ENCODE data around the gene RFWD3. TPM values are rescaled to one million over a fixed set of nuclear protein-coding genes. Genes with fewer than 3 reads are reported as not detected.

The RFWD3 gene
- total and polyA plus RNA-seq, 2 of the 13 experiments (the other 11 are each of a cell fraction or from before 2014, with no cell fraction given) = 23.4 to 62.6 TPM

GRCh38 chr16:74713325-74713724 is 46.6 kb upstream of the RFWD3 start:
- in situ Hi-C loops (cut with HindIII; ENCODE audit: extremely low pct_ligation_motif_present, low pct_unique_long_range_greater_than_20kb) (no loop called here), intact Hi-C loops (cut with micrococcal nuclease; ENCODE audit: unreplicated experiment) (no loop called here)
- BruUV-seq (replicated peaks) = no TSS peak
- H3K9ac ChIP-seq (ENCODE audit: insufficient read depth, low read depth, low read length) = no peak overlapping the region
- H3K9me3 ChIP-seq (ENCODE audit: low read length) = no peaks in the 10 kb centered on the region
- H3K4me3 ChIP-seq (replicated peaks in 1 of 3; ENCODE audit: insufficient read depth in 1 of 3, low read depth in 2 of 3, low read length in 3 of 3) = no peak overlapping the region; a peak in 1 of 6 replicates
- H3K4me1 ChIP-seq (ENCODE audit: insufficient read depth, low read length) = peaks cover 14% of the 10 kb centered on the region
- FAIRE-seq (no peak), ATAC-seq (peak; percentile 5; the same call in 2 of the 3 replicates), DNase-seq (ENCODE audit: low spot score) (no peak)
- H3K79me2 ChIP-seq (ENCODE audit: insufficient read depth, low read length) = no peaks in the 10 kb centered on the region
- no peak overlapping the region for H2AFZ ChIP-seq (ENCODE audit: low read length)
- CTCF ChIA-PET (ENCODE audit: low intra/inter-chr PET ratio, low total read pairs) = no interaction called here
- peaks cover 17 to 50% of the 10 kb centered on the region in 2 experiments for H3K27me3 ChIP-seq (ENCODE audit: control insufficient read depth in 1 of 2, insufficient read depth in 2 of 2, low read length in 2 of 2)
- no peak overlapping the region for H3K27ac ChIP-seq (ENCODE audit: extremely low read length, insufficient read depth, low read length)
- no peak overlapping the region for H3K4me2 ChIP-seq (ENCODE audit: low read depth, low read length)
- 52% methylated on average over 9 of the region's 10 CpGs for WGBS (ENCODE audit: low lambda C conversion rate)
- H4K20me1 ChIP-seq (ENCODE audit: insufficient read depth, low read length) = no peaks in the 10 kb centered on the region
- H3K36me3 ChIP-seq (replicated peaks in 1 of 2; ENCODE audit: control insufficient read depth in 1 of 2, insufficient read depth in 2 of 2, low read length in 2 of 2) = no peaks in the 10 kb centered on the region
- POLR2A ChIA-PET = interaction anchor here (1.2 kb wide), 1 partner anchor 12 kb away, joined by 5 read pairs; the partner anchor contains the start of gene MLKL
- TF ChIP-seq ZHX1 (CRISPR knock-in tag; IDR thresholded peaks at IDR 0.05; ENCODE audit: low read depth) (no peak), TERF1 (CRISPR knock-in tag; IDR thresholded peaks at IDR 0.05) (no peak), PAXIP1 (CRISPR knock-in tag; conservative IDR thresholded peaks at IDR 0.05) (no peak), ZNF101 (CRISPR knock-in tag; IDR thresholded peaks at IDR 0.05; ENCODE audit: borderline replicate concordance, low read depth) (no peak), SCMH1 (CRISPR knock-in tag; IDR thresholded peaks at IDR 0.05; ENCODE audit: borderline replicate concordance) (no peak), E2F1 (CRISPR knock-in tag; IDR thresholded peaks at IDR 0.05) (no peak), NKX3-1 (CRISPR knock-in tag; IDR thresholded peaks at IDR 0.05) (no peak), ZFP90 (CRISPR knock-in tag; IDR thresholded peaks at IDR 0.05; ENCODE audit: borderline replicate concordance) (no peak), SUZ12 (IDR thresholded peaks at IDR 0.05; ENCODE audit: low read depth, low read length) (no peak), IKZF5 (CRISPR knock-in tag; IDR thresholded peaks at IDR 0.05) (no peak), NFRKB (IDR thresholded peaks at IDR 0.05) (no peak), MXI1 (IDR thresholded peaks at IDR 0.05; ENCODE audit: borderline replicate concordance, low read depth, low read length) (no peak), ATF7-NPFF (CRISPR knock-in tag; IDR thresholded peaks at IDR 0.05; ENCODE audit: low read depth) (no peak), ASH2L (IDR thresholded peaks at IDR 0.05; ENCODE audit: insufficient read length, low read depth, low read length) (no peak)

Data from HepG2 (cell line).